Stimulated activated CD4-positive, alpha-beta T cell treated with anti-CD3 and anti-CD28 coated beads, Interleukin-4, amount 100 ng/mL, for 48 hours (primary cell): ENCODE data around the gene ZBTB8B.
"Not testable (repeated sequence)": the region's sequence is repeated elsewhere in the genome, so short reads cannot be mapped to it uniquely, and the experiment has no call there.

Experiments
- DNase-seq, 2 donors: peaks; one replicate each; pipeline ENCODE4 v3.0.0-alpha.2; 2020; ENCODE audit warnings: low read depth in 2 of 2

ZBTB8B gene

DNA sequence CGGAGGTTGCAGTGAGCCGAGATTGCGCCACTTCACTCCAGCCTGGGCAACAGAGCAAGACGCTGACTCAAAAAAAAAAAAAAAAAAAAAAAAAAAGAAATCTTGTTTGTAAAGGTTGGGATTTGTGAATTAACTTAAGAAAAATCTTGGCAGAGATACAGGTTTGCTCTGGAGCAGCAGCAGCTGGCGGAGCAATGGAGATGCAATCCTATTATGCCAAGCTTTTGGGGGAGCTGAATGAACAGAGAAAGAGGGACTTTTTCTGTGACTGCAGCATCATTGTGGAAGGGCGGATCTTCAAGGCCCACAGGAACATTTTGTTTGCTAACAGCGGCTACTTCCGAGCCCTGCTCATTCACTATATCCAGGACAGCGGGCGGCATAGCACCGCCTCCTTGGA lies 5.6 kb downstream of the ZBTB8B start:
- DNase-seq, result no peak

DNA sequence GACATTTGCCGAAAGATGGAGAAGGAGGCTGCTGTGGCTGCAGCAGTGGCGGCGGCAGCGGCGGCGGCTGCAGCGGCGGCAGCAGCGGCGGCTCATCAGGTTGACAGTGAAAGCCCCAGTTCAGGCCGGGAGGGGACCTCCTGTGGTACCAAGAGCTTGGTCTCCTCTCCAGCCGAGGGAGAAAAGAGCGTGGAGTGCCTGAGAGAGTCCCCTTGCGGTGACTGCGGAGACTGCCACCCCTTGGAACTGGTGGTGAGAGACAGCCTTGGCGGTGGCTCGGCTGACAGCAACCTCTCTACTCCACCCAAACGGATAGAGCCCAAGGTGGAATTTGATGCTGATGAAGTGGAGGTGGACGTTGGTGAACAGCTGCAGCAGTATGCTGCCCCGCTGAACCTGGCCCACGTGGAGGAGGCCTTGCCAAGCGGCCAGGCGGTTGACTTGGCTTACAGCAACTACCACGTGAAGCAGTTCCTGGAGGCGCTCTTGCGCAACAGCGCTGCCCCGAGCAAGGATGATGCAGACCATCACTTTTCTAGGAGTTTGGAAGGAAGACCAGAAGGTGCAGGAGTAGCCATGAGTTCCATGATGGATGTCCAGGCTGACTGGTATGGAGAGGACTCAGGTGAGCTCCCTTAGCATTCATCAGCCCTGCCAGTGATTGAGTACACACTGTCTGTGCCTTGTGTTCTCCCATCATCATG lies 6.3 kb downstream of the ZBTB8B start:
- peak in 1 of 2 donors; percentile 4 for DNase-seq

DNA sequence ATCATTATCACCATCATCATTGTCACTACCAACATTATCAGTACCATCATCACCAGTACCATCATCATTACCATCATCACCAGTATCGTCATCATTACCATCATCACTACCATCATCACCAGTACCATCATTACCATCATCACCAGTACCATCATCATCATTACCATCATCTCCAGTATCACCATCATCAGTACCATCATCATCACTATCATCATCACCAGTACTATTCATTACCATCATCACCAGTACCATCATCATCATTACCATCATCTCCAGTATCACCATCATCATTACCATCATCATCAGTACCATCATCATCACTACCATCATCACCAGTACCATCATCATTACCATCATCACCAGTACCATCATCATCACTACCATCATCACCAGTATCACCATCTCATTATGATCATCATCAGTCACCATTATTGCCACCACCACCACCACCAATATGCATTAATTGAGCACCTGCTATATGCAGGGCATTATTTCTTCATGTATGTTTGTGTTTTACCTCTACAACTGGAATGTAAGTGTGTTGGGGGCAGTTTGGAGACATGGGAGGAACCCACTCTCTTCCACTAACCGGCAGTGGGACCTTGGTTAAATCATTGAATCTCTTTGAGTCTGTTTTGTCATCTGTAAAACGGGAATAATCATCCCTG lies 7.0 kb downstream of the ZBTB8B start:
- no peak for DNase-seq

DNA sequence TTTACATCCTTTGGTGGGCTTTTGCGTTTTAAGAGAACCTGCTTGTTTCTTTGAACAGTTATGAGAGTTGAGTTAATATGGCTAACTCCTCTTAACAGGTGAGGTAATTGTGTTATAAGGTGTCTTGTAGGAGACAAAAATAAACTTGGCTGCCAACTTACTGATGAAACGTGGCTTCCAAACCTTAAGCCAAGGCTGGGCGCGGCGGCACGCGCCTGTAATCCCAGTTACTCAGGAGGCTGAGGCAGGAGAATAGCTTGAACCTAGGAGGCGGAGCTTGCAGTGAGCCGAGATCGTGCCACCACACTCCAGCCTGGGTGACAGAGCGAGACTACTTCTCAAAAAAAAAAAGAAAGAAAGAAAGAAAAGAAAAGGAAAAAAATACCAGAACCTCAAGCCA lies 8.1 kb downstream of the ZBTB8B start:
- not testable (repeated sequence) for DNase-seq

DNA sequence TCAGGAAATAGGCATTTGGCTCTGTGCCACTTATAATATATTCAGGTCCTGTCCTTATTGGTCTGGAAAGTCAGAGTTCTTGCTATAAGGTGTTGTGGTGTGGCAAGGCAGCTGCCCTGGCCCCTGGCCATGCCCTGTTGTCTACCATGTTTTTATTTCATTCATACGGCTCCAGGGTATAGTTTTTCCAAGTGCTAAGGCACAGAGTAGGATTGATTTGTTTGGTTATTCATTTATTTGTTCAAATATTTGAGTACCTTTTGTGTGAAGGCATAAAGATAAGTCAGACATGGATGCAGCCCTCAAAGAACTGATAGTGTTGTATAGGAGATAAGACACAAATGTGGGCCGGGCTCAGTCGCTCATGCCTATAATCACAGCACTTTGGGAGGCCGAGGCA lies 10.1 kb downstream of the ZBTB8B start:
- DNase-seq, result no peak

DNA sequence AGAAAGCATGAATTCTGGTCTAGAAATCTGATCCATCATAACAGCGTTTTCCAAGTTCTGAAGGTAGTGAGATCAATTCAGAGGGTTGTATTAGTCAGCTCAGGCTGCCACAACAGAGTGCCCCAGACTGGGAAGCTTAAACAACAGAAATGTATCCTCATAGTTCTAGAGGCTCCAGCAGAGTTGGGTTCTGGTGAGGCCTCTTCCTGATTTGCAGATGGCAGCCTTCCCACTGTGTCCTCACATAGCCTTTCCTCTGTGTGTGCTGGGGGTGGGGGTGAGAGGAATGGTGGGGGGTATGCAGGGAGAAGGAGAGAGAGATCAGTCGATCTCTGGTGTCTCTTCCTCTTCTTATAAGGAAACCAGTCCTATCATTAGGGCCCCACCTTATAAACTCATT lies 15.1 kb downstream of the ZBTB8B start:
- no peak for DNase-seq

DNA sequence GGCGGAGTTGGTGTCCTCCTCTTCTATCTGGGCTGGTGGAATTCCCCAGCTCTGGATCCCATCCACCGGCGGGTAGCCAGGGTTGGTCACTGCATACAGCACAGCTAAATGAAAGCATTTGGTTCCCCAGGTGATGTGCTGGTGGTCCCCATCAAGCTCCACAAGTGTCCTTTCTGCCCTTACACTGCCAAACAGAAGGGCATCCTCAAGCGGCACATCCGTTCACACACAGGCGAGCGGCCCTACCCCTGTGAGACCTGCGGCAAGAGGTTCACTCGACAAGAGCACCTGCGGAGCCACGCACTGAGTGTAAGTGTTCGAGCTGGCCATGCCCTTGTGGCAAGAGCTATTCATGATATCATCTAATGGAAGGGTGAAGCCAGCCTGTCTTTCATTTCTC lies 15.9 kb downstream of the ZBTB8B start:
- no peak for DNase-seq

DNA sequence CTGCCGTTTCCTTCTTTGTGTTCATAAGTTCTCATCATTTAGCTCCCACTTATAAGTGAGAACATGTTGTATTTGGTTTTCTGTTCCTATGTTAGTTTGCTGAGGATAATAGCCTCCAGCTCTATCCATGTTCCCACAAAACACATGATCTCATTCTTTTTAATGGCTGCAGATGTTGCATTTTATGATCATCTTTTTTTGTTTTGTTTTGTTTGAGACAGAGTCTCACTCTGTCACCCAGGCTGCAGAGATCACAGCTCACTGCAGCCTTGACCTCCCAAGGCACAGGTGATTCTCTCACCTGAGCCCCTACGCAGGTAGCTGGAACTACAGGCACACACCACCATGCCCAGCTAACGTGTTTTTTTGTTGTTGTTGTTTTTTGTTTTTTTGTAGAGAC lies 16.9 kb downstream of the ZBTB8B start:
- DNase-seq, result not testable (repeated sequence)

DNA sequence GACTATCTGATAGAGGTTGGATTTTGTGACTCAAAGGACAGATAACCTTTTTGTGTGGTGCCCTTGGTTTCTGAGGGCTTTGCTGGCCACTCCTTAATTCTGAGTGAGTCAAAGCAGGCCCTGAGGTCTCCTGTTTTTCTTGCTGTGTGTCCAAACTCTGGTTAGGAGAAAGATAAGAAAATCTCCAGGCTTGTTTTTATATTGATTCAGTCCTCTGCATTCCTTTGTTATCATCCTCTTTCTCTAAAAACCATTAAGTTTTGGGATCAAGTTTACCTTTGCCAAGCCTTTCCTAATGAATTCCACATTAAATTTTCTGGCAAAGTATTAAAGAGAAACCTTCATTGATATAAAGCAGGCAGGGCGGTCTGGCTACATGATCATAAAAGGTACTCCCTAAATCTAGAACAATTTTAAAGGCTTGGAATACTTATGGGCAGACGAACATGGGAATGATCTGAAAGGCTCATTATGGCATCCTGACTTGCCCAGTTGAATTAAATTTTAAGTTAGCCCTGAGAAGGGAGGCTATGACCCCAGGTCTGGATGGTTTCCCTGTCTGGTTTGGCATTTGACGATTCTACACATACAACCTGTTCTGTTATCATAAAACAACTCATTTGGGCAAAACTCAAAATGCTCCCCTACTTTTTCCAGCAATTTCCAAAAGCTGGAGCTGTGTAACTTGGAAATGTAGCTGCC lies 20.8 kb downstream of the ZBTB8B start:
- no peak for DNase-seq

DNA sequence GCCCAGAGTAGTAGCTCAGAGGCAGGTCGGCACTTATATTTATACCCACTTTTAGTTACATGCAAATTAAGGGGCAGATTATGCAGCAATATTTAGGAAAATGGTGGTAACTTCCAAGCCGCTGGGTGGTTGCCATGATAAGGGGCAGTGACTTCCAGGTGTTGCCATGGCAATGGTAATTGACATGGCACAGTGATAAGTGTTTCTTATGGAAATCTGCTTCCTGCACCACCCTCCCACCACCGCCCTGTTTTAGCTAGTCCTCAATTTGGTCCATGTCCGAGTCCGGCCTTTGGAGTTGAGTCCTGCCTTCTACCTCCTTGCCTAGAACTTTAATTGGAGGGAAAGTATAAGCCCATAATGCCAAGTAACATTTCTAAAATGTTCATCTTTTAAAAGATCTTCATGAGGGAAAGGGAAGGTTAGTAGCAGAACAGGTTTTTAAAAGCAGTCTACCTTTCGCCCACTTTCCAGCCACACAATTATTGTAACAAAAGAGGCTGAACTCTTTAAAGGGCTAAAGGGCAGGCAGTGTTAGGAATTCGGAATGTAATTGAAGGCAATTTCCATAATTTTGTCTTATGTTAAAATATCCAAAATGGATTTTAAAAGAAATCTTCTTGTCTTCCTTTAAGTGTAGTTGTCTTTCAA lies 21.7 kb downstream of the ZBTB8B start:
- no peak for DNase-seq

DNA sequence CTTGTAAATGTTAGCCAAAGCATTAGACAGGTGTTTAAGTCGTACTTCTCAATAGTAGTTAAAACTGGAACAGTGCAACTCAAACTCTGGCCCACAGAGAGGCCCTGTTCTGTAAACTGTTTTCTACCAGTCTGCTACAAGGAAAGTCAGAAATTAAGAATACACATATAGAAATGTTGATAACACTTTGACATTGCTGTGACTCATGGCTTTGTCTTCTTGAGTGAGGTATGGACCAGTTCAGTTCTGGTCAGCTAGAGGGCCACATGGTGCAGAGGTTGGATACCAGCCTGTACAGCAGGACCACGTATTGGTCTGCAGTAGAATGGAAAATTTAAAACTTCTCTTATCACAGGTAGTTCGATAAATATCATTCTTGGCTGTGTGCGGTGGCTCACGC lies 22.3 kb downstream of the ZBTB8B start:
- DNase-seq, result no peak

DNA sequence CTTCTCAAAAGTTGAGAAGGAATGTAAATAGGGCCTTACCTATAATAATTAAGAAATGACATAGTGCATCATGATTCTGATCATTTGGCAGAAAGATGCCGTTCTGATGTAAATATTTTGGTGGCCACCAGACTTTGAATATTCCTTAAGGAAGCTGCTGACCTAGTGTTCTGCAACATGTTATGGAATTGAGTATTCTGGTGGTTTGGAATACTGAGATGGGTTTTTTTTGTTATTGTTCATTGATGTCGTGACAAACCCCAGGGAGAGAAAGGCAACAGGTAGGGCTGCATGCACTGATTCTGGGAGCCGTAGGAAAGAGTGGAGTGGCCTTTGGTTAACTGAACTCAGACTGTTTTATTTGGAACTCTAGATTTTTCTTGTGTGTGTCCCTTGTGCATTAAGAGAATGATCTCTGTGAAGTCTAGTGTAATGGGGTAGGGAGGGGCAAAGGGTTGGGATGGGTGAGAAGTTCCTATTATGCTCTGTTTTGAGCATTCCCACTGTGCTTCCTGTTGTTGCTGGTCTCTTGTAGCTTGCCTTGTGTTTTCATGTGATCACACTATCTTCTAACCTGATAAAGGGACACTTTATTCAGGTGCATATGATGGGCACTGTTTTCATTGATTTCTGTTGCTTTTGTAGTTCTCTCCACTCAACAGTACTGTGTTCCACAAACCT lies 25.0 kb downstream of the ZBTB8B start:
- DNase-seq, result no peak

DNA sequence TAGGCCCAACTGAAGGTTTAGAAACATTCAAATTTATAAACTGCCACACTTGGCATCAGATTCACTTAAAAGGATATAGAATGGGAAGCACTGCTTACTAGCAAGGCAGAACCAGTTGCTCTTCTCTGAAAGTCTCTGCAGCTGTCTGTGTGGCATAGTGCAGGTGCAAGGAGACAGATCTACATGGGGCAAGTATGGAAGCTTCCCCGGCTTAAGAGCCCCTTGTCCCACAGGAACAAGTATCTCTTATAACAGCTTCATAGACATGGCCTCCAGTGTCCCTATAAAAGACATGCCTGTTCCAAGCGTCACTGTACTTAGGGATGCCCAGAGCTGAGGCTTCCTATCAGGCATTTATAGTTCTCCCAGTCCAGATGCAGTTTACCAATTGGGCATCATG lies 26.5 kb downstream of the ZBTB8B start:
- DNase-seq, result no peak

DNA sequence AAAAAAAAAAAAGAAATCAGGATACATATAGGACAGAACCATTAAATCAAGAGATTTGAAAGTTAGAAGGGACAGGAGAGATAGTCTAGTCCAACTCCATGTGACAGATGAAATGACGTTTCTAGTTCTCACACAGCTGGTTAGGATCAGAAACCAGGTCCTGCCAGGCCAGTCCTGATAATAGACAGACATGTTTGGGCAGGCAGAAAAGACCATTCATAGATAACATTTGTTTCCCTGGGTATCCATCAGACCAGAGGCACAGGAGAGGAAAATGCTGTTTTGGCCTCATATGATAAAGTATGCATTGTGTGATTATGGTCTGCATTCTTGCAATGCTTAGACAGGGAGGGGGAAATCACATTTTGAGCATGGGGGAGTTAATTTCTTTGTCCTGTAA lies 29.3 kb downstream of the ZBTB8B start:
- DNase-seq, result no peak

DNA sequence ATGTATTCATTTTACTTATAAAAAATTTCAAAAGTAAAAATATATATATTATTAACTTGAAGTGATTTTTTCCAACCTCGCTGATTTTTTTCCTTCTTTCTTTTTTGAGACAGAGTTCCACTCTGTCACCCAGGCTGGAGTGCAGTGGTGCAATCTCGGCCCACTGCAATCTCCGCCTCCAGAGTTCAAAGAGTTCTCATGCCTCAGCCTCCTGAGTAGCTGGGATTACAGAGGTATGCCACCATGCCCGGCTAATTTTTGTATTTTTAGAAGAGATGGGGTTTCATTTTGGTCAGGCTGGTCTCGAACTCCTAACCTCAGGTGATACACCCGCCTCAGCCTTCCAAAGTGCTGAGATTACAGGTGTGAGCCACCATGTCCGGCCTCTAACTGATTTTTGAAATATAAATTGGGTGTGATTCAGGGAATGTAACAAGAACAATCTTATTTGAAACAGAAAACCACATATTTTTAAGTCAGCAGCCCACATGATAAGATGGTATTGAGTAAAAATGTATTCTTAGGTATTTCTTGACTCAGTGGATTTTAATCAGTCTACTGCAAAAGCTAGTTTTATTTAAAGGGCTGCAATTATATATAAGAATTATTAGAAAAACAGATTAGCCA lies 30.0 kb downstream of the ZBTB8B start:
- no peak for DNase-seq

DNA sequence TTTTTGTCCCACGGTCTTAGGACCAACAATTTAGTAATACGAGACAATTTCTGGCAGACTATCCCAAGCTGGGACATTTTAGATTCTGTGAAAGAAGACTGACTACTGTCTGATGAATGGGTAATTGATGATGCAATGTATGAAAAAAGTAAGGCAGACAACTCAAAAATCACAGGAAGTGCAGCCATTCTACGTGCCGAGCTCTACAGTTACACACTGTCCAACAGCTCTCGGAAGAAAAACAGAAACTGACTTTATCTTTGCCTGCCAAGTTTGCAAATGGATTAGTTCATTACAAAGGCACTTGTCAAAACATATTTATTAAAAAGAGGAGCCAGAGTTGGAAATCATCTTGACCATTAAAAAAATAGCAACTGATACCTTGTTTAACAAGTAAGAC lies 31.3 kb downstream of the ZBTB8B start:
- DNase-seq, result no peak

DNA sequence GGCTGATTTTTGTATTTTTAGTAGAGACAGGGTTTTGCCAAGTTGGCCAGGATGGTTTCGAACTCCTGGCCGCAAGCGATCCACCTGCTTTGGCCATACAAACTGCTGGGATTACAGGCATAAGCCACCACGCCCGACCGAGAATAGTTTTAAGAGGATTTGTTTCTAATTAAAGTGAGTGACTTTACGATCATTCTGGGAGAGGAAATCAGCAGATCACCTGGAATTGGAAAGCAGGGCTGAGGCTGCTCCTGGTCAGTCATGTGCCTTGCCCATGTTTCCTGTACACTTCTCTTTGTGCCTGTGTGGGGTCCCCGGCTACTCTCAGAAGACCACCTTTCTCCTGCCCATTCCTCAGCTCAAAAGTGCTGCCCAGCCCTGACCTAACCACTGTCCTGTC lies 33.9 kb downstream of the ZBTB8B start:
- DNase-seq, result no peak

DNA sequence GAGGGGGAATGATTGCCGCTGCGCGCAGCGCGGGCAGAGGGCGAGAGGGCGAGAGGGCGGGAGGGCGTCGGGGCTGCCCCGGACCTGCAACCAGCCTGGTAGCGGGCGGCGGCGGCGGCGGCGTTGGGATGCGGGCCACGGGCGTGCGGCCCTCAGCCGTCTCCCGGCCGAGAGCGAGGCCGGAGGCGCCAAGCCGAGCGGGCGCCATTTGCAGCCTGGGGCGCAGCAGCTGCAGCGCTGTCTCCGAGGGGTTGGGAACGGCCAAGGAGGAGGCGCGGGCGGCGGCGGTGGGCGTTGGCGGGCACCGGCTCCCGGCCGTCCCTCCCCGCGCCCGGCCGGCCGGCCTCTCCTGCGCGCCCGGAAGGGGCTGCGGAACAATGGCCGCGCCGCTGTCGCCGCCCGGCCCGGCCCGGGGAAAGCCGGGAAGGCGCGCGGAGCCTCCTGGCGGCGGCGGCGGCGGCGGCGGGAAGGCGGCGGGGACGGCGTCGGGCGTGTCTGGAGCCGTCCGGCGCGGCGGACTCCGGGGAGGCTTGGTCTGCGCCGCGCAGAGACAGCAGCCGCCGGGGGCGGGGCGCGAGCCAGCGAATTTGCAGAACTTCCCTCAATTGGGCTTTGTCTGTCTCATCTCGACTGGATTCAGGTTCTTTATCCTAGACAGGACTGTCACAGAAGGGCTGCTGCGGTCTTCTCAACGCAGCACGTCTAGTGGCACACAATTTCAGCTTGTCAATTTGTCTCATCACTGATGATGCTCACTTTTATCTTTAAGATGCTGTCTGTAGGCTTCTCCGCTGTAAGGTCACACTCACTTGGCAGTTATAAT lies 35.7 kb downstream of the ZBTB8B start:
- peak; percentile 18 to 38 for DNase-seq

DNA sequence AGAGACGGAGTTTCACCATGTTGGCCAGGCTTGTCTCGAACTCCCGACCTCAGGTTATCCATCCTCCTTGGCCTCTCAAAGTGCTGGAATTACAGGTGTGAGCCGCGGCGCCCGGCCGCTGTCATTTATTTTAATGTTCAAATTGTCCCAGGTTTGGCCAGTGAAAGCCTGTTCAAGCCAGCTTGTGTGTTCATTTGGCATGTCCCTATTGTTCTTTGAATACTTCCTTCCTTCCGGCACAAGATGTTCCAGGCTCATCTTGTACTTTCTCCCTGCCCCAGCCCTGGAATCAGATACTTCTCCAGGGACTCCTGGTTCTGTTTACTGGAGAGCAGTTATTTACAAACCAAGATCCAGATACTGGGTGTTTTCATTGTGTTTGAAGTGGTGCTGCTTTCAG lies 37.0 kb downstream of the ZBTB8B start:
- DNase-seq, result no peak

DNA sequence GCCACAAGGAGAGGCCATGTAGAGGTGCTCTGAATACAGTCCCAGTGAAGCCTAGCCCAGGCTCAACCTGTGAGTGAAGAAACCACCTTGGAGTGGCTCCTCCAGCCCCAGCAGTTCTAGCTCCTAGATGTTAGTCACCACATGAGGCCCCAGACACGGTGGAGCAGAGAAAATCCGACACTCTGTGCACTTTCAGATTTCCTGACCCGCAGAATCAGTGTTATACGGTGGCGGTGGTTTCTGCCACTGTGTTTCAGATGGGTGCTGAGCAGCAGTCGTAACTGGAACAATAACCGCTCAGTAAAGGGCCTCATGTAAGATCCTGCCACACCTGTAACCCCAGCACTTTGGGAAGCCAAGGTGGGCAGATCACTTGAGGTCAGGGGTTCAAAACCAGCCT lies 38.3 kb downstream of the ZBTB8B start:
- no peak for DNase-seq

DNA sequence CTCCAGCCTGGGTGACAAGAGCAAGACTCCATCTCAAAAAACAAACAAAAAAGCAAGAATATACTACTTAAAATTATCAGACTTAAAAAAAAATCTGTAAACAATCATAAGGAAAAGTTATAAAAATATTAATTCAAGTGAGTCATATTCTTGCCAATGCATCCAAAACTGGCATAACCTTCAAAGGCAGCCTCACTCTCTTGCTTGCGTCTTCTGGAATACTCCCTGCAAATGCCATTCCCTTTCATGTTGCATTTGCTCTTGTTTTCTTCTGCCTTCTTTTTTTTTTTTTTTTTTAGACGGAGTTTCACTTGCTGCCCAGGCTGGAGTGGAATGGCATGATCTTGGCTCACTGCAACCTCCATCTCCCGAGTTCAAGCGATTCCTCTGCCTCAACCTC lies 42.1 kb downstream of the ZBTB8B start:
- no peak for DNase-seq
